Measurements from ENCODE around the gene LRMDA. TPM values are rescaled to one million over a fixed set of nuclear protein-coding genes. Genes with fewer than 3 reads are reported as not detected.

The LRMDA gene
- total RNA-seq, 2 experiments from 2014 or later = not detected

GRCh38 chr10:75606203-75606779 is 174.9 kb downstream of the LRMDA start:
- H3K9me3 Mint-ChIP-seq = no peaks in the 10 kb centered on the region

GRCh38 chr10:75607576-75607975 is 176.2 kb downstream of the LRMDA start:
- Mint-ChIP-seq H3K4me1 (no peaks in the 10 kb centered on the region), H3K27me3 (peaks cover 4% of the 10 kb centered on the region), H3K27ac (no peak overlapping the region), H3K4me3 (no peak overlapping the region), H3K9me3 (no peaks in the 10 kb centered on the region), H3K36me3 (no peaks in the 10 kb centered on the region)
- POLR2A ChIA-PET = no interaction called here
- no peak for DNase-seq
- no peak for ATAC-seq (ENCODE audit: low read depth)

More at GRCh38 chr10:75606203-75606779, 174.9 kb downstream of the LRMDA start:
- Mint-ChIP-seq H3K4me1 (no peaks in the 10 kb centered on the region), H3K27ac (no peak overlapping the region), H3K36me3 (no peaks in the 10 kb centered on the region), H3K27me3 (peaks cover 4% of the 10 kb centered on the region), H3K4me3 (no peak overlapping the region)
- ATAC-seq (ENCODE audit: low read depth) (no peak), DNase-seq (no peak)
- POLR2A ChIA-PET = no interaction called here

GRCh38 chr10:75610183-75610582 is 178.8 kb downstream of the LRMDA start:
- no peak for ATAC-seq (ENCODE audit: low read depth)
- Mint-ChIP-seq H3K9me3 (no peaks in the 10 kb centered on the region), H3K4me3 (no peak overlapping the region)

GRCh38 chr10:75611172-75611992 is 180.0 kb downstream of the LRMDA start:
- no peak for DNase-seq
- Mint-ChIP-seq H3K36me3 (no peaks in the 10 kb centered on the region), H3K4me1 (no peaks in the 10 kb centered on the region), H3K27me3 (peaks cover 7% of the 10 kb centered on the region), H3K4me3 (no peak overlapping the region), H3K9me3 (no peaks in the 10 kb centered on the region), H3K27ac (no peak overlapping the region)
- POLR2A ChIA-PET = no interaction called here
- ATAC-seq (ENCODE audit: low read depth) = no peak

More at GRCh38 chr10:75610183-75610582, 178.8 kb downstream of the LRMDA start:
- POLR2A ChIA-PET = no interaction called here
- Mint-ChIP-seq H3K27ac (no peak overlapping the region), H3K27me3 (peaks cover 7% of the 10 kb centered on the region), H3K4me1 (no peaks in the 10 kb centered on the region), H3K36me3 (no peaks in the 10 kb centered on the region)
- no peak for DNase-seq

- ATAC-seq (ENCODE audit: low read depth) (no peak), DNase-seq (no peak)
- Mint-ChIP-seq H3K4me1 (no peaks in the 10 kb centered on the region), H3K27me3 (peaks cover 7% of the 10 kb centered on the region), H3K9me3 (no peaks in the 10 kb centered on the region), H3K4me3 (no peak overlapping the region), H3K27ac (no peak overlapping the region), H3K36me3 (no peaks in the 10 kb centered on the region)
- POLR2A ChIA-PET = no interaction called here
Observed at GRCh38 chr10:75611993-75612372, 180.6 kb downstream of the LRMDA start.

GRCh38 chr10:75612904-75613684 is 181.7 kb downstream of the LRMDA start:
- Mint-ChIP-seq H3K27ac (no peak overlapping the region), H3K4me1 (no peaks in the 10 kb centered on the region), H3K27me3 (peaks cover 7% of the 10 kb centered on the region), H3K4me3 (no peak overlapping the region), H3K9me3 (no peaks in the 10 kb centered on the region), H3K36me3 (no peaks in the 10 kb centered on the region)
- DNase-seq = no peak
- ATAC-seq (ENCODE audit: low read depth) = no peak
- POLR2A ChIA-PET = no interaction called here

- Mint-ChIP-seq H3K4me1 (no peaks in the 10 kb centered on the region), H3K9me3 (no peaks in the 10 kb centered on the region), H3K4me3 (no peak overlapping the region), H3K27ac (no peak overlapping the region), H3K27me3 (peaks cover 7% of the 10 kb centered on the region), H3K36me3 (no peaks in the 10 kb centered on the region)
- POLR2A ChIA-PET = no interaction called here
- ATAC-seq (ENCODE audit: low read depth) = no peak
- DNase-seq = no peak
Observed at GRCh38 chr10:75613685-75614504, 182.5 kb downstream of the LRMDA start.

GRCh38 chr10:75616076-75616475 is 184.7 kb downstream of the LRMDA start:
- no peak for DNase-seq
- Mint-ChIP-seq H3K4me1 (no peaks in the 10 kb centered on the region), H3K36me3 (no peaks in the 10 kb centered on the region), H3K4me3 (no peak overlapping the region), H3K27ac (no peak overlapping the region), H3K27me3 (peaks cover 7% of the 10 kb centered on the region), H3K9me3 (no peaks in the 10 kb centered on the region)
- no peak for ATAC-seq (ENCODE audit: low read depth)
- POLR2A ChIA-PET = no interaction called here

GRCh38 chr10:75616874-75617478 is 185.6 kb downstream of the LRMDA start:
- H3K4me3 Mint-ChIP-seq = no peak overlapping the region
- H3K4me1 Mint-ChIP-seq = no peaks in the 10 kb centered on the region
- no peaks in the 10 kb centered on the region for H3K9me3 Mint-ChIP-seq
- POLR2A ChIA-PET = no interaction called here
- no peak overlapping the region for H3K27ac Mint-ChIP-seq
- ATAC-seq (ENCODE audit: low read depth) (no peak), DNase-seq (no peak)
- H3K27me3 Mint-ChIP-seq = peaks cover 7% of the 10 kb centered on the region
- no peaks in the 10 kb centered on the region for H3K36me3 Mint-ChIP-seq

GRCh38 chr10:75617485-75618155 is 186.2 kb downstream of the LRMDA start:
- Mint-ChIP-seq H3K4me3 (no peak overlapping the region), H3K9me3 (no peaks in the 10 kb centered on the region), H3K36me3 (no peaks in the 10 kb centered on the region), H3K4me1 (no peaks in the 10 kb centered on the region), H3K27ac (no peak overlapping the region), H3K27me3 (peaks cover 10% of the 10 kb centered on the region)
- DNase-seq = no peak
- POLR2A ChIA-PET = no interaction called here
- ATAC-seq (ENCODE audit: low read depth) = no peak

- Mint-ChIP-seq H3K27me3 (peaks cover 3% of the 10 kb centered on the region), H3K4me3 (no peak overlapping the region), H3K27ac (no peak overlapping the region), H3K4me1 (no peaks in the 10 kb centered on the region), H3K9me3 (no peaks in the 10 kb centered on the region), H3K36me3 (no peaks in the 10 kb centered on the region)
- POLR2A ChIA-PET = no interaction called here
- ATAC-seq (ENCODE audit: low read depth) (no peak), DNase-seq (no peak)
Observed at GRCh38 chr10:75619635-75620034, 188.2 kb downstream of the LRMDA start.

GRCh38 chr10:75620356-75620755 is 188.9 kb downstream of the LRMDA start:
- POLR2A ChIA-PET = no interaction called here
- H3K4me1 Mint-ChIP-seq = no peaks in the 10 kb centered on the region
- ATAC-seq (ENCODE audit: low read depth) (no peak), DNase-seq (no peak)
- H3K36me3 Mint-ChIP-seq = no peaks in the 10 kb centered on the region
- H3K27ac Mint-ChIP-seq = no peak overlapping the region
- peaks cover 3% of the 10 kb centered on the region for H3K27me3 Mint-ChIP-seq
- H3K9me3 Mint-ChIP-seq = no peaks in the 10 kb centered on the region
- H3K4me3 Mint-ChIP-seq = no peak overlapping the region
